AG04450 (cell line): ENCODE results near the gene CHURC1. TPM values are rescaled to one million over a fixed set of nuclear protein-coding genes. Genes with fewer than 3 reads are reported as not detected.

Experiments used
- CTCF ChIA-PET: fragments of 300-600, 350-600 bp; formaldehyde crosslinking; extraction: SDS; loops from one replicate; lab custom pipeline; 2022; ENCODE audit warnings: antibody characterized with exemption, inconsistent platforms; lab: Charles Lee
- POLR2A ChIA-PET: fragments of 350-600 bp; formaldehyde crosslinking; extraction: SDS; loops from one replicate; lab custom pipeline; 2021; ENCODE audit warnings: antibody characterized with exemption, inconsistent platforms; lab: Yijun Ruan, JAX
- DNase-seq: peaks from one replicate; pipeline ENCODE4 v3.0.0-alpha.2; 2011; ENCODE audit warnings: low read depth, low spot score
- H3K27ac ChIP-seq: one replicate; pipeline ENCODE4 v1.5.1; 2012; ENCODE audit warnings: low read depth, low read length, control low read depth
- H3K27me3 ChIP-seq: one replicate; pipeline ENCODE4 v1.6.0; 2012; ENCODE audit warnings: low read length; ENCODE audit not compliant: control insufficient read depth, insufficient read depth
- H3K4me3 ChIP-seq: 2 replicates; pipeline ENCODE4 v1.5.1; 2011; ENCODE audit warnings: mild to moderate bottlenecking, low read depth, low read length, control low read depth
- H3K9me3 ChIP-seq: 2 replicates; pipeline ENCODE4 v1.5.1; 2012; ENCODE audit warnings: low read length; ENCODE audit not compliant: control insufficient read depth, insufficient read depth
- polyA plus RNA-seq: library from polyadenylated mRNA; depleted of rRNA; stranded (reverse); fragments of >200 nt; gene quantifications from 2 replicates; pipeline ENCODE4 v1.2.3, GENCODE V29; 2011
- TF ChIP-seq, protein P1 (sequence below): IDR thresholded peaks from 2 replicates; pipeline ENCODE4 v1.5.1; 2011; ENCODE audit warnings: low read depth, low read length, control low read depth, inconsistent platforms

Gene CHURC1
- polyA plus RNA-seq, 1 experiment = 113 TPM

- CTCF ChIA-PET = no interaction called here
Measured at GRCh38 chr14:64945431-64946178, 31.4 kb downstream of the CHURC1 start.

GRCh38 chr14:64946310-64947045, 32.2 kb downstream of the CHURC1 start:
- ChIA-PET CTCF (no interaction called here), POLR2A (no interaction called here)
- H3K9me3 ChIP-seq = no peaks in the 10 kb centered on the region
- TF ChIP-seq, protein P1, sequence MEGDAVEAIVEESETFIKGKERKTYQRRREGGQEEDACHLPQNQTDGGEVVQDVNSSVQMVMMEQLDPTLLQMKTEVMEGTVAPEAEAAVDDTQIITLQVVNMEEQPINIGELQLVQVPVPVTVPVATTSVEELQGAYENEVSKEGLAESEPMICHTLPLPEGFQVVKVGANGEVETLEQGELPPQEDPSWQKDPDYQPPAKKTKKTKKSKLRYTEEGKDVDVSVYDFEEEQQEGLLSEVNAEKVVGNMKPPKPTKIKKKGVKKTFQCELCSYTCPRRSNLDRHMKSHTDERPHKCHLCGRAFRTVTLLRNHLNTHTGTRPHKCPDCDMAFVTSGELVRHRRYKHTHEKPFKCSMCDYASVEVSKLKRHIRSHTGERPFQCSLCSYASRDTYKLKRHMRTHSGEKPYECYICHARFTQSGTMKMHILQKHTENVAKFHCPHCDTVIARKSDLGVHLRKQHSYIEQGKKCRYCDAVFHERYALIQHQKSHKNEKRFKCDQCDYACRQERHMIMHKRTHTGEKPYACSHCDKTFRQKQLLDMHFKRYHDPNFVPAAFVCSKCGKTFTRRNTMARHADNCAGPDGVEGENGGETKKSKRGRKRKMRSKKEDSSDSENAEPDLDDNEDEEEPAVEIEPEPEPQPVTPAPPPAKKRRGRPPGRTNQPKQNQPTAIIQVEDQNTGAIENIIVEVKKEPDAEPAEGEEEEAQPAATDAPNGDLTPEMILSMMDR = no peak
- H3K4me3 ChIP-seq = no peak overlapping the region
- no peaks in the 10 kb centered on the region for H3K27me3 ChIP-seq
- no peak for DNase-seq
- H3K27ac ChIP-seq = peak overlapping the region; percentile 39

More at GRCh38 chr14:64945431-64946178, 31.4 kb downstream of the CHURC1 start:
- no peak for DNase-seq
- Histone ChIP-seq H3K9me3 (no peaks in the 10 kb centered on the region), H3K4me3 (no peak overlapping the region), H3K27ac (no peak overlapping the region), H3K27me3 (no peaks in the 10 kb centered on the region)
- TF ChIP-seq, protein P1 = no peak
- POLR2A ChIA-PET = no interaction called here

- Histone ChIP-seq H3K9me3 (no peaks in the 10 kb centered on the region), H3K4me3 (no peak overlapping the region), H3K27me3 (no peaks in the 10 kb centered on the region), H3K27ac (no peak overlapping the region)
- TF ChIP-seq, protein P1 = no peak
- ChIA-PET CTCF (no interaction called here), POLR2A (no interaction called here)
- no peak for DNase-seq
Measured at GRCh38 chr14:64947710-64948611, 33.7 kb downstream of the CHURC1 start.

GRCh38 chr14:64948612-64949210, 34.5 kb downstream of the CHURC1 start:
- H3K9me3 ChIP-seq = no peaks in the 10 kb centered on the region
- CTCF ChIA-PET = no interaction called here
- POLR2A ChIA-PET = no interaction called here
- TF ChIP-seq, protein P1 = no peak
- no peak overlapping the region for H3K4me3 ChIP-seq
- no peaks in the 10 kb centered on the region for H3K27me3 ChIP-seq
- H3K27ac ChIP-seq = no peak overlapping the region
- no peak for DNase-seq
